ENCODE data around the gene OR4C13. TPM values are rescaled to one million over a fixed set of nuclear protein-coding genes. Genes with fewer than 3 reads are reported as not detected.
A peak's percentile ranks its signal among the peaks of the same experiment; 100 is the strongest.
"Not testable (repeated sequence)": the region's sequence is repeated elsewhere in the genome, so short reads cannot be mapped to it uniquely, and the experiment has no call there.

Gene OR4C13
- total RNA-seq = not detected
- not detected for polyA plus RNA-seq
- long read RNA-seq, donor 1 = 0 reads
- long read RNA-seq, donor 2 = 0 reads
- long read RNA-seq, donor 3 = 0 reads

DNA sequence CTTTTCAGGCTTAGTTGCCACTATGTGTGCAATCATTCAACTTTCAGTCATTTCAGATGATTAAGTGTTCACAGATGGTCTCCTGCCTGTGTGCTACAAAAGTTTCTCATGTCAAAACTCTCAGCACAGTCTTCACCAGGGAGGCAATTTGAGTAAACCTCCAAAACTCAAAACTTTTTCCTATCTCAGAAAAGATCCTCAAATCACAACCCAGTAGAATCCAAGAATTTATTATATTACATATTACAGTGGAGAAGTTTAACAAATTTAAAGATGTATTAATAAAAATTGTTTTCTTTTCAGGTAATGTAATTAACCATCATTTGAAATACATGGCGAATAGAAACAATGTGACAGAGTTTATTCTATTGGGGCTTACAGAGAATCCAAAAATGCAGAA, at the start of gene OR4C13:
OR4C13 (plus strand) TSS at position 301 of the 400 bp plus-strand sequence; CDS start at position 333, 32 bp downstream.
- Histone ChIP-seq H3K27me3 (no peaks in the 10 kb centered on the region), H3K4me1 (no peaks in the 10 kb centered on the region), H3K4me3 (no peak within 1 kb of the TSS), H3K36me3 (no peaks in the 10 kb centered on the region), H3K9me3 (peaks cover 0 to 24% (median 0%) of the 10 kb centered on the region in 11 donors), H3K27ac (no peak within 1 kb of the TSS)
- intact Hi-C loops (cut with DNase I) = no loop called here
- no peak for DNase-seq
- 80 to 85% methylated on average over 1 of the region's 1 CpG for whole genome bisulfite sequencing, 2 donors
- ATAC-seq = no peak
- no peak for TF ChIP-seq CTCF (IDR thresholded peaks at IDR 0.05)

DNA sequence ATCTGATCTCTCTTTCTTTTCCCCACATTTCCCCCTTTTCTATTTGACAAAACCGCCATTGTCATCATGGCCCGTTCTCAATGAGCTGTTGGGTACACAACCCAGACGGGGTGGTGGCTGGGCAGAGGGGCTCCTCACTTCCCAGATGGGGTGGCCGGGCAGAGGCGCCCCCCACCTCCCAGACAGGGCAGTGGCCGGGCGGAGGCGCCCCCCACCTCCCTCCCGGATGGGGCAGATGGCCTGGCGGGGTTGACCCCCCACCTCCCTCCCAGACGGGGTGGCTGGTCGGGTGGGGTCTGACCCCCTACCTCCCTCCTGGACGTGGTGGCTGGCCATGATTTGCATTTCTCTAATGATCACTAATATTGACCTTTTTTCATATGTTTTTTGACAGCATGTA, 40.7 kb upstream of the OR4C13 start:
- H3K36me3 ChIP-seq; ATAC-seq; H3K4me3 ChIP-seq; DNase-seq; H3K27me3 ChIP-seq; intact Hi-C loops (cut with DNase I); H3K27ac ChIP-seq; H3K4me1 ChIP-seq: not testable (repeated sequence)
- 75 to 78% methylated on average over 13 of the region's 13 CpGs for WGBS, 2 donors
- peaks cover 0 to 15% (median 0%) of the 10 kb centered on the region in 11 donors for H3K9me3 ChIP-seq

- H3K27me3 ChIP-seq; H3K4me1 ChIP-seq; intact Hi-C loops (cut with DNase I); H3K36me3 ChIP-seq; H3K4me3 ChIP-seq; ATAC-seq; DNase-seq; H3K27ac ChIP-seq: not testable (repeated sequence)
- peaks cover 0 to 47% (median 6%) of the 10 kb centered on the region in 11 donors for H3K9me3 ChIP-seq
- WGBS, 2 donors = 51 to 58% methylated on average over 1 of the region's 1 CpG
Measured at GRCh38 chr11:49948701-49949100, 3.5 kb upstream of the OR4C13 start.

DNA sequence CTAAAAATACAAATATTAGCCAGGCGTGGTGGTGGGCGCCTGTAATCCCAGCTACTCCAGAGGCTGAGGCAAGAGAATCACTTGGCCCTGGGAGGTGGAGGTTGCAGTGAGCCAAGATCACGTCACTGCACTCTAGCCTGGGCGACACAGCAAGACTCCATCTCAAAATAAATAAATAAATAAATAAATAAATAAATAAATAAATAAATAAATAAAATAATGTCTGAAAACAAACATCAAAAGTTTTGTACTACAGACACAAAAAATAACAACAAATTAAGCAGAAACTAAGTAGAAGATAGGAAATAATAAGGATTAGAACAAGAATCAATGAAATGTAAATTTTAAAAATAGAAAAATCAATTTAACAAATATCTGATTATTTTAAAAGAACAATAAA, 21.2 kb downstream of the OR4C13 start:
- intact Hi-C loops (cut with DNase I); H3K4me1 ChIP-seq; DNase-seq; H3K27me3 ChIP-seq; ATAC-seq; H3K4me3 ChIP-seq; H3K36me3 ChIP-seq; H3K27ac ChIP-seq: not testable (repeated sequence)
- 78 to 81% methylated on average over 4 of the region's 4 CpGs for WGBS, 2 donors
- peaks cover 0 to 25% (median 4%) of the 10 kb centered on the region in 11 donors for H3K9me3 ChIP-seq

- intact Hi-C loops (cut with DNase I); DNase-seq; H3K9me3 ChIP-seq; H3K27me3 ChIP-seq; ATAC-seq; H3K4me3 ChIP-seq; H3K36me3 ChIP-seq; H3K4me1 ChIP-seq; H3K27ac ChIP-seq: not testable (repeated sequence)
- 18 to 22% methylated on average over 1 of the region's 1 CpG for WGBS, 2 donors
Measured at GRCh38 chr11:49982435-49982834, 30.2 kb downstream of the OR4C13 start, which contains the start of gene OR4C12. TSS of gene OR4C12 (minus strand) at chr11:49982535. CDS start at chr11:49982501, 34 bp downstream.

GRCh38 chr11:49995565-49995964, 43.4 kb downstream of the OR4C13 start:
- ATAC-seq (no peak), DNase-seq (peak in 1 of 2 donors; percentile 44)
- H3K4me3 ChIP-seq = no peak overlapping the region
- H3K27me3 ChIP-seq = no peaks in the 10 kb centered on the region
- no peaks in the 10 kb centered on the region for H3K36me3 ChIP-seq
- intact Hi-C loops (cut with DNase I) = no loop called here
- peaks cover 0 to 51% (median 12%) of the 10 kb centered on the region in 11 donors for H3K9me3 ChIP-seq
- H3K27ac ChIP-seq = no peak overlapping the region
- TF ChIP-seq CTCF (IDR thresholded peaks at IDR 0.05) = peak; percentile 21 to 61 (median 45)
- no peaks in the 10 kb centered on the region for H3K4me1 ChIP-seq
- WGBS, 2 donors = 39 to 45% methylated on average over 6 of the region's 6 CpGs

Other genes starting within 250 kb of the OR4C13 start
- not detected for gene OR4C12, start 30.1 kb downstream of the OR4C13 start, total RNA-seq
- not detected for gene OR4C12, start 30.1 kb downstream of the OR4C13 start, polyA plus RNA-seq
- gene OR4C45, start 80.5 kb downstream of the OR4C13 start, total RNA-seq = not detected
- gene OR4C45, start 80.5 kb downstream of the OR4C13 start, polyA plus RNA-seq = not detected